UCSD-AML1 (cell line): ENCODE results near the gene CCL4L2.
"Not testable (repeated sequence)": the region's sequence is repeated elsewhere in the genome, so short reads cannot be mapped to it uniquely, and the experiment has no call there.

Experiments used
- DNase-seq: peaks from one replicate; lab custom pipeline; 2025; ENCODE audit not compliant: unreplicated experiment; lab: John Stamatoyannopoulos, UW

CCL4L2 gene

DNA sequence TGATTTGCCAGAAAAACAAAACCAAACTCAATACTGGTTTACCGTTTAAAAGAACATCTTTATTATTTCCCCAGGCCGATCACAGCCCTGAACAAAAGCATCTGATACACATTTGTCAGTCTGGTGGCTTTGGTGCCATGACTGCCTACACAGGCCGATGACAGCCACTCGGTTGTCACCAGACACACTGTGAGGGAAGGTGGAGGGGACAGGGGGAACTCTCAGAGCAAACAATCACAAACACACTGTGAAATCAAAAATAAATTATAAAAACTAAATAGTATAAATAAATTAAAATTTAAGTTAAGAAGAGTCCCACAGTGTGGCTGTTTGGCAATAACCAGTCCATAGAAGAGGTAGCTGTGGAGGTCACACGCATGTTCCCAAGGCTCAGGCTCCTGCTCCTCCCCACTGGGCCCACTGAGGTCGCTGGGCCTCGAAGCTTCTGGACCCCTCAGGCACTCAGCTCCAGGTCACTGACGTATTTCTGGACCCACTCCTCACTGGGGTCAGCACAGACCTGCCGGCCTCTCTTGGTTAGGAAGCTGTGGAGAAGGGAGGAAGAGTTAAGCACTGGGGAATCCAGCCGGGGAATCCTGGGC is 15.9 kb upstream of the CCL4L2 start:
- DNase-seq: not testable (repeated sequence)

DNA sequence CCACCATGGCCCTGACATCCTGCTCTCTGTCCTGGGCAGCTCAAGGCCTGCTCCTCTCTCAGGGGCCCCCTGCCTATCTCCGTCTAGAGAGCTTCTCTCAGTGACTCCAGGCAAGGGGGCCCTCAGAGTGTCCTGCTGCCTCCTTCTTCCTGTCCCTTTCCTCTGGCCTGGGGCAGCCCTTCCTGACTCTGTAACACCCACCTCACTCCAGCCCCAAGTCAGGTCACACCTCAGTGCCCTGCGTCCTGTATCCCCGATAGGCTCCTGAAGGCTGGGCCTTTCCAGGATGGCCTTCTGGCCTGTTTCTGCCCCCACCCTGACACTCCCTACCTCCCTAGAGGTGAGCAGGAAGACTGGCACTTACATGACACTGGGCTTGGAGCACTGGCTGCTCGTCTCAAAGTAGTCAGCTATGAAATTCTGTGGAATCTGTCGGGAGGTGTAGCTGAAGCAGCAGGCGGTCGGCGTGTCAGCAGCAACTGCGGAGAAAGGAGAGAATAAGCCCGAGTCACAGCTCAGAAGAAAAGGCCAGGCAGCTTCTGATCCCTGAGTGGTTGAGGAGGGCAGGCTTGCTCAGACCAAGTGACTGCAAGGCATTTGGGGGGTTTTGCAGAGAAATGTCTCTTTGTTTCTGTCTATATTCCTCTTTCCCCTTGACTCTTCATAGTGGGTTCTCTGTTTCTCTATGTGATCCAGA is 15.3 kb upstream of the CCL4L2 start:
- DNase-seq: no peak

DNA sequence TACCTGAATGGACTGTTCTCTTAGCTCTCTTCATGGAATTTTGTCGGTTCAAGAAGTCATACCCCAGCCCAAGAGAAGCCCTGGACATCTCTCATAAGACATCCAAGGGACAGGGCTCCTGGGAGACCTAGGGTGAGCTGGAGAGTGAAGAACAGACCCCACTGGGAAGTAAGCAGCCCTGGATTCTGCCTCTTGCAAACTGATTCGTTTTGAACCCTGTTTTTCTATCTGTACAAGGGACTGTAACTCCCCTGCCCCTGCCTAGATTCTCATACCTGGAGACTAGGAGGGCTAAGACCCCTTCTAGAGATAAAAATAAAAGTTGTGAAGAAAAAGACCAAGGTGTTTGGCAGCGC is 14.8 kb upstream of the CCL4L2 start:
- DNase-seq: no peak

DNA sequence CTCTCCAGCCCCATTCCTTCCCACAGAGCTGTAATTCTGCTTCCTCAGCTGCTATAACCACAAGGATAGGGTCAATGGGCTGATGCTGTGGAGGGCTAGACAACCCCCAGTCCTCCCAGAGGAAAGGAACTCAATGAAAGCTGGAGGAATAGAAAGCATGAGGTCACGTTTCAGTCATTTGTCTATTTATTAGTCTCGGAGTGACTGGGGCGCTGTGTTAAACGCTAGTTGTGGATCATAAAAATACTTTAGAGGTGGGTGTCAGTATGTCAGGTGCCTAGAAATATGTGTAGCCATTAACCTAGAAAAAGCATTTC is 13.5 kb upstream of the CCL4L2 start:
- no peak for DNase-seq

DNA sequence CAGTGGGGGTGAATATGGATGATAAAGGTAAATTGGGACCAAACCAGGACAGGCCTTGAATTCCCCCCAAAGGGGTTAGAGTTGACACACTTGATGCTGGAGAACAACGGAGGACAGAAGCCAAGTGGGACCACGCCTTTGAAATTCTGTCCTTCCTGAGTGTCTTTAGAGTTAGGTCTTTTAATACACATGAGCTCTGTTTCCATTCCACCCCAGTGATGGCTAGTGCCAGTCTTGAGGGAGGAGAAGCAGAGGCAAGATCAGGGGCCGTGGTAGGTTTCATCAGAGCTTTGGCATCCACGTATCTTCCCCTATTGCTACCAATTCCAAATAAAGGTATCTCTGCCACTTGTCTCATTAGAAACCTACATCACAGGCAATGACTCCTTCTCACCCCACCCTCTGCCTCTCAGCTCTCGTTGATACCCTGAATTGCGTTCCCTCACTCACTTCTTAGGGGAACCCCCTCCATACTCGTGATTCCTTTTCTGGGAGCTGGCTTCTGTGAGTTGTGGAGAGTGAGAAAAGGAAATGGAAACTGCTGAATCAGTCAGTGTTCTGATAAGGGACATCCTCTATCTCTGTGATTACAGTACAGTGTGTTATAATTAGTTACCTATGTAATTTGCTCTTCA is 11.9 kb upstream of the CCL4L2 start:
- no peak for DNase-seq

DNA sequence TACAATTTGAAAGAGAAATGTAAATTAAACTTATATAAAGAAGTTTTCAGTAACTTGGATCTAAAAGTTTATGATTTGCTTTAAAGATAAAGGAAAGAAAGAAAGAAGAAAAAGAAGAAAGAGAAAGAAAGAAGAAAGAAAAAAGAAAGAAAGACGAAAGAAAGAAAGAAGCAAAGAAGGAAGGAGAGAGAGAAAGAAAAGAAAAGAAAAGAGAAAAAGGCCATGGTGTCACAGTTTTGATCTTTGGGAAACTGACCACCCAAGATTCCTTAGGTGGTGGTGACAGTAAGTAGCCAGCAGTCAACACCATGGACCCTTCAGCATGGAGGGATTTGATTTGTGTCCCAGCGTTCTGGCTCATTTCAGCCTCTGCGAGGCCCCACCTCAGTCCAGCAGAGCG is 9.8 kb upstream of the CCL4L2 start:
- DNase-seq: not testable (repeated sequence)

DNA sequence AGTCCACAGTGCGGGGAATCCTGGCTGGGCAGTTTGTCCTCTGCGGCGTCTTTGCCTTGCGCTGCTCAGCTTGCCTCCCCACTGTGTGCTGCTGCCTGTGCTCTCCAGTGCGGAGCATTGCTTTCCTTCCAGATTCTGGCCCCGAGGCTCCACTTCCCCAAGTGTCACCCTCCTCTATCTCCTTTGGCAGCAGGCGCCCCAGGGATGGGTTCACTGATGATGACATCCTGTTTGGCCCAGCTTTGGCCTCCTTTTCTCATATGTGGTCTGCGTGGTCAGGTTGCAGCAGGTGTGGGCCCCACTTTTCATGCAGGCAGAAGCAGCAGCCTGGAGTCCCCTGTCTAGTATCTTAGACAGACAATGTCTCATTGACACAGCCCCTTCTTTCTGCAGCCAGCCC is 9.4 kb upstream of the CCL4L2 start:
- not testable (repeated sequence) for DNase-seq

DNA sequence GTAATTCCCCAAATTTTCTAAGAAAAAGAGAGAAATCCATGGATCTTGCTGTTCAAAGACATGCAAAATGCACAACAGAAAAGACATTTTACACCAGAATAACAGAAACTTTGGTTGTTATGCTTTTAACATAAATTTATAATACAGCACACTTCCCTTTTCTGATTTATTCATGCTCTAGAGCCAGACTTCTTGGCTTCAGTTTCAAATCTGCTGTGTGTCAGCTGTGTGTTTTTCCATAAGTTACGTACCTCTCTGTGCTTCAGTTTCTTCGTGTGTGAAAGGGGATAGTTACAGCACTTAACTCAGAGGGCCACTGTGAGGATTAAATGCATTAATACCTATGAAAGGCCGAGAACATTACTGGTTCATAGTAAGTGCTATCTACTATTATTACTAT is 7.5 kb upstream of the CCL4L2 start:
- no peak for DNase-seq

DNA sequence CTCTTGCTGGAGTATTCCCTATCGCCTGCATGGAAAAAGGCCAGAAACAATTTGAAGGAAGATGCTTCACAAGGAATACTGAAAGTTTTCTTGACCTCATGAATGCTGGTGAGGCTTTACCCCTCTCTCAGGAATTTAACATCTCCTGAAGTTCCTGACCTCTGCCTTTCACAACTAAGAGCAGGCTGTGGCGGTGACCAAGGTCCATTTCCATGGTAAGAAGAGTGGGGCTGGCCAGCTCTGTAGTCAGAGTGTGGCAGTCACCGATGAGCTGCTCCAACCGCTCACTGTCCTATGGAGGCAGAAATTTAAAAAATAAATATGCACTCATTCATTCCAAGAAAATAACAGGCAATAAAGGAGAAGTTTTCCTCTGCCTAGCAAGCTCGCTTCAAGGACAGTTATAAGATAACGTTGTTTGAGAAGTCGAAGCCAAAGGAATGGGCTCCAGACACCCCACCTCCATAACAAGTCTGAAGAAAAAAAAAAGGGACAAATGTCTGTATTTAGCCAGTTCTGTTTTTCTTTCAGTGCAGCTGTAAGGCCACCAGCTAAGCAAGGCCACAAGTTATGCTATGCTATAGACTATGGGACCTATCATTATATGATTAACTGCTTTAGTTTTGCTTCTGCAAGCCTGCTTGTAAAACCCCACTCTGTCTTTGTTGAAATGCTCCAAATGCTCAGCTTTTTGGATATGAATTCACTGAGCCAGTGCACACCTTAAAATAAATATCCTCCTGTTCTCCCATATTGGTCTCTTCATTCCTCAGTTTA is 6.0 kb upstream of the CCL4L2 start:
- DNase-seq: no peak

DNA sequence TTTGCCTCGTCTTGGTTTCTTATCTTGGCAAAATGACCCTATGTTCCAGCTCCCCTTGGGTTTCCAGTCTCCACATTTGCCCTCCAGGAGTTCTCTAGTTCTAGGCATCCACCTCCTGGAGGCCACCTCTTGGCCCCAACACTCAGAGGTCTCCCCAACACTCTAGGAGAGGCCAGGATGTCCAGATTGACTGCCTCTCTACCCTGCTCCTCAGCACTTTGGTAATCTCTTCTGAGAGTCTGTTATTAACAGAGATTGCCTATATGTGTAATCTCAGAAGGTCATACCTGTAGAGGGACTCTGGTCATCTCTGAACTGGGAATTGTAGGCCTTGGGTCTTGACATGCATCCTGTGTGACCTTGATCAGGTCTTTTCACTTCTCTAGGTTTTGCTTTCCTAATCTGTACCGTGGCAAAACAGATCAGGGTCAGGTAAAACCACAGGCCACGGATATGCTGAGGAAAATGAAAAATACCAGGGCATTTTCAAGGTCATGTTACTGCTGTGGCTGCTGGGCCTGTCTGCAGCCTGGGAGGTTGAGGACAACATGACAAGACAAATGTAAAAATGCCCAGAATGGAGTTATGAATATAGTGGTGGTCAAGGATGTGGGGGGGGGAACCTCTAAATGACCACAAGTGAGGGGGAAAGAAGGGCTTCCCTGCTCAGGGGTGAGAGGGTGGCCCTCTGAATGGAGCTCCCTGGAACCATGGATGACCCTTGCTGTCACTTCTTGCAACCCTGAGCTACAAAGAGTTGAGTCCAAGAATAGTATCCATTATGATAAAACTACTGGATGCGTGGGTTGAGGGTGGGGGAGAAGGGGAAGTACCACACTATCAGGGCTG is 5.0 kb upstream of the CCL4L2 start:
- DNase-seq: no peak

DNA sequence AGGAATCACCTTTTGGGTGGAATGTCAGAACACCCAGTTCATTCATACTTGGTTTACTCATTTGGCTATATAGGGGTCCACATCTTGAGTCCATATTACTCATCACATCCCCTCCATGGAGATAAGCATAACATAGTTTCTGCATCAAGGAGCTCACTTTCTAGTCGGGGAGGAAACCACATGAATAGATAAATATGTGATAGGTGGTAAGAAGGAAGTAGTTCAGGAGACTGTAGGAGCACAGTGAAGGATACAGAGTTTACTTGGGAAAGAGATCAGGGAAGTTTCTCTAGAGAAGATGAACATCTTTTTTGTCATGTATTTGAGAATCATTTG is 4.4 kb upstream of the CCL4L2 start:
- not testable (repeated sequence) for DNase-seq

DNA sequence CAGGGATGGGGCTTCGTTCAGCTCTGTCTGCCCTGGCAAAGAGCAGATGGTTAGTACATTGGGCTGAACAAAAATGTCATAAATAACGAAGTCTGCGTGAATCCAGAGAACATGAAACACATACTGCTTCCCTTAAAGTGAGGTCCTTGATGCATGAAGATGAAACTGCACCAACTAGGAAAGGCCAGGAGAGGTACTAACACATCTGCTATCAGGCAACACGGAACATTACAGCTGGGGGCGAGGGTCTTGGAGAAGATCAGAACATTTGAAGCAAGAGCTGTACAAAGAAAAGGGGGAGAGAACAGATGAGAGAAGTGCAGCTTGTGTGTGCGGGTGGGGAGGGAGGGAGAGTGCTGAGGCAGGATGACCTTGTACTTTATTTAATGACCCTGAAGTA is 3.5 kb upstream of the CCL4L2 start:
- DNase-seq: not testable (repeated sequence)

DNA sequence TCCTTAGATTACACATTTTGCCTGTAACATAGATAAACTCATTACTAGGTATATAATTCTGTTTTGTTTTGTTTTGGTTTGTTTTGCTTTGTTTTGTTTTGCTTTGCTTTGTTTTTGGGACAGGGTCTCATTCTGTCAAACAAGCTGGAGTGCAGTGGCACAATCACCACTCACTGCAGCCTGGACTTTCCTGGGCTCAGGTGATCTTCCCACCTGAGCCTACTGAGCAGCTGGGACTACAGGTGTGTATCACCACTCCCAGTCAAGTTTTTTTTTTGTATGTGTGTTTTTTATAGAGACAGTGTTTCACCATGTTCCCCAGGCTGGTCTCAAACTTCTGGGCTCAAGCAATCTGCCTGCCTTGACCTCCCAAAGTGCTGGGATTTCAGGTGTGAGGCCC is 1.3 kb upstream of the CCL4L2 start:
- DNase-seq: no peak

DNA sequence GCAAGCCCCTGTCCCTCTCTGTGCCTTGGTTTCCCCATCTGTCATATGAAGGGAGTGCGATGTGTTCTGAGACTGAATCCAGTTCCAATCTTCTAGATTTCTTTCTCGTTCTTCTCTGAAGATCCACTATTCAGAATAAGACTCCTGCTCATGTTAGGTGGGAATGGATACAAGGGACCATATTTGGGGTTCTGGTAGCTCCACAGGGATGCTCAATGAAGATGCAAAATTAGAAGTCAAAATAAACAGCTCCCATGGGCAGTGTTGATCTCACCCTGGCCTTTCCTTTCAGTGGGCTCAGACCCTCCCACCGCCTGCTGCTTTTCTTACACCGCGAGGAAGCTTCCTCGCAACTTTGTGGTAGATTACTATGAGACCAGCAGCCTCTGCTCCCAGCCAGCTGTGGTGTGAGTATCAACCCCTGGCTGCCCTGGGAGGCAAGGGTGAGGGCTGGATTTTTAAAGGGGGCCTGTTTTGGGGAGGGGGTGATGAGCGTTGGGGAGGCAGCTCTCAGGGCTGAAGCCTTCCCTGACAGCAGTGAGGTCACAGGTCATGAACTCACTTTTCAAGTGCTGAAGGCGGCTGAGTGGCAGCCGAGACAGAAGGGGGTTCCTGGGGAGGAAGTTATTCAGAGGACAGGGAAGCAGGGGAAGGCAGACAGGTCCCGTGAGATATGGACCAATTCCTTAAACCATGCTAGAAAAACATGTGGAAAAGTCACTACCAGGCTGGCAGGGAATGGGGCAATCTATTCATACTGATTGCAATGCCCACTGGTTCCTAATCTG is 815 bp downstream of the CCL4L2 start:
- not testable (repeated sequence) for DNase-seq

DNA sequence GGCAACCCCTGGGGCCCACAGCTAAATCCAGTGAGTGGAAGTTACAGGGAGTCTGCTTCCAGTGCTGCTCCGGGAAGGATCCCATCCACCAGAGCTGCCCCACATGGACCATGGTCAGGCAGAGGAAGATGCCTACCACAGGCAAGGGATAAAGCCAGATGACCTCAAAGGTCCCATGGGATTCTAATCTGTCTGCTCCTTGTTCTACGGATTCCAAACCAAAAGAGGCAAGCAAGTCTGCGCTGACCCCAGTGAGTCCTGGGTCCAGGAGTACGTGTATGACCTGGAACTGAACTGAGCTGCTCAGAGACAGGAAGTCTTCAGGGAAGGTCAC is 1.4 kb downstream of the CCL4L2 start:
- no peak for DNase-seq

DNA sequence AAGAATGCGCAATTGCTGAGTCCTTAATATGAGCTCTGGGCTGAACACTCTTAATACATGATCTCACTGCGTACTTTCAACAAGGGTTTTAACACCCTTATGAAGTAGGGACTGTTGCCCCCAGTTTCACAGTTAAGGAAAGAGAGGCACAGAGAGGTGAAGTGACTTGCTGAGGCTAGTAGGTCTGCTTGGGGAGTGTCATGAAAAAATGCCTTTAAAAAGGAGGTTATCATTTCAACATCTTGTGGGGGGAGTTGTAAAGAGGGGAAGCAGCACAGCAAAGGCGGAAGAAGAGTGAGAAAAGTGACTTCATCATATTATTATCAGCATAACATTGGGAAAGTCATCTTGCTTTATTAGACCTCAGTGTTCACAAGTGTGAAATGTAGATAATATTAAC is 2.1 kb downstream of the CCL4L2 start:
- DNase-seq: no peak

DNA sequence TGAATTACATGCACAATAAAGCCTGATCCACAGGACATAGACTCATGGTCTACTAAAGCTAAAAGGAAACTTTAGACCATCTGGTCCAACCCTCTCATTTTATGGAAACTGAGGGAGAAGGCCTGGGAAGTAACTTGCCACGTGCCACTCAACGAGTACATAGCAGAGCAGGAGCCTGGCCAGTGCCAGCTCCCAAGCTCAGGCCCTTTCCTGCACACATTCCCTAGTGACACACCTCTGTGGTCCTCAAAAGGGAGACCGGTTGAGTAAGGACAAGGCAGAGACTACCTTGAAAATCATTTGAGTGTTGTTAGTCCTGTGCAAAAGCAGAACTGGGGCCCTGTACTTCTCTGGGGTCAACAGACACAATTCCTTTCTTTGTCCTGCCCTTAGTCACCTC is 2.8 kb downstream of the CCL4L2 start:
- DNase-seq: no peak

DNA sequence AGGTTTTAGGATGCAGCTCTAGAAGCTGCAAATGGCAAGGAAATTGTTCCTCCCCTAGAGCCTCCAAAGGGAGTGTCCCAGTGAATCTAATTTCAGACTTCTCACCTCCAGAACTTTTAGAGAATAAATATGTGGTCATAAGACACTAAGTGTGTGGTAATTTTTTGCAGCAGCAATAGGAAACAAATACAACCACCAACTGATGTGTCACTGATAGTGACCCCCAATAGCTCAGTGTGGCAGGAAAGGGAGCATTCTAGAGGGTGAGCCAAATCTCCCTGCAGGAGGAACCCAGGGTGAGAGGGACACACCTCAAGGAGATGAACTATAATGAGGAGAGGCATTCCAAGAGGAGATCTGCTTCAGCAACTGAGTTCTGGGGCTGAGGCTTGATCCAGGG is 4.1 kb downstream of the CCL4L2 start:
- no peak for DNase-seq

DNA sequence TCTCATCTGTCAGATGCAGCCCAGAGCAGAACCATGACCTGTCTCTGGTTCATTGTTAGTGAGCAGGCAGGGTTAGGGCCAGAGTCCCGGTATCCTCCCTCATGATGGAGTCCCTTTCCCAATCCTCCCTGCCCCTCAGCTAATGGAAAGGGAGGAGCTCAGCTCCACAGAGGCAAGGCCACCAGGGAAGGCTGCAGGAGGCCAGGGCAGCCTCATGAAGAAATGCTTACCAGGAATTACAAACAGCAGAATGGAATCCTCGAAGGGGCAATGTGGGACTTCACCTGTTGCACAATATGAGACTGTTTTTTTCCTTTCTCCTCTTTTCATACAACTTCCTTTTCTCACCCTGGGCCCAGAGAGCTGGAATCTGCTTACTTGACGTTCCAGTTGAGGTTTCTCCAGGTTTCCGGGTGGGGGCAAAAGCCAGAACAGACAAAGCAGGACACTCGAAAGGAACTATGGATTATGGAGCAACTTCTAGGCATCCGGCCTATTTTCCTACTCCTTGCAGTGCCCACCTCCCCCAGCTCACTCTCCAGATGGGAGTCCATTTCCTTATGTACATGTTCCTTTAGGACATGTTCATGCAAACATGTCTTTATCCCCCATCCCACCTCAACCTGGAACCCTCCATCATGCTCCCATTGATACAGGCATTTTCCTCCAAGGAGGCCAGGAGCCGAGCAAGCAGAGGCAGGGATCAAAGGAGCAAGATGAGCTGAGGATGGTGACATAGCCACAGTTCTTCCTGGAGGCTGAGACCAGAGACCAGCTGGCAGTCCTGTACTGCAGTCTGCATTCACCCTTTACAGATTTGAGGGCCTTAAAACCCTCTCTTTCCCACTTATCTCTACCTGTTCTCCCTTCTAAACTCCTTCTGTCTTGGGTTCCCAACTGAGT is 4.8 kb downstream of the CCL4L2 start:
- not testable (repeated sequence) for DNase-seq

DNA sequence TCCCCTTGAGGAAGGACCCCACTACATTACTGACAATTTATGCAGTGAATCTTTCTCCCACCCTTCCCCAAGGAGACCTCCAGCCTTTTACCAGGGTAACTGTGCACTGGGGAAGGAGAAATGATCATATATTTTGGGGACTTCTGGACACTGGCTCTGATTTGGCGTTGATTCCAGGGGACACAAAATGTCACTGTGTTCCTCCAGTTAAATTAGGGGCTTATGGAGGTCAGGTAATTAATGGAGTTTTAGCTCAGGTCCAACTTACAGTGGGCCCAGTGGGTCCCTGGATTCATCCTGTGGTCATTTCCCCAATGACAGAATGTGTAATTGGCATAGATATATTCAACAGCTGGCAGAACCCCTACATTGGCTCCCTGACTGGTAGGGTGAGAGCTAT is 8.7 kb downstream of the CCL4L2 start:
- DNase-seq: not testable (repeated sequence)
